SK-N-SH (cell line): ENCODE data around the gene HAUS7. TPM values are rescaled to one million over a fixed set of nuclear protein-coding genes. Genes with fewer than 3 reads are reported as not detected.

Experiments used
- CTCF ChIA-PET: fragments of 300-600, 350-600 bp; formaldehyde crosslinking; extraction: SDS; loops from one replicate; lab custom pipeline; 2021; lab: Yijun Ruan, JAX
- POLR2A ChIA-PET: fragments of 350-600 bp; sonication (Branson Sonifier 250); formaldehyde crosslinking; extraction: SDS; loops from one replicate; lab custom pipeline; 2020; ENCODE audit warnings: antibody characterized with exemption, inconsistent platforms; lab: Yijun Ruan, JAX
- DNase-seq: peaks from one replicate; pipeline ENCODE4 v3.0.0; 2012
- H2AFZ ChIP-seq: fragments of 200-600 bp; sonication (generic); 2 replicates; pipeline ENCODE4 v1.8.1; 2016; ENCODE audit warnings: antibody characterized with exemption, mild to moderate bottlenecking, low read depth
- H3F3A ChIP-seq: fragments of 200-600 bp; sonication (generic); replicated peaks from 2 replicates; pipeline ENCODE3; 2016; ENCODE audit warnings: antibody characterized with exemption, mild to moderate bottlenecking; ENCODE audit not compliant: insufficient read depth
- H3K27ac ChIP-seq, 2 experiments: fragments of 200-500 bp in 1 of 2; fragments of 200-600 bp in 1 of 2; sonication (Bioruptor generic) in 1 of 2; sonication (generic), shearing (Covaris generic) in 1 of 2; 2 replicates each; pipeline versions ENCODE4 v1.5.1 to v1.6.1; 2014 to 2016; ENCODE audit warnings: low read depth in 2 of 2, inconsistent platforms in 1 of 2, low read length in 1 of 2, mild to moderate bottlenecking in 1 of 2, mixed read lengths in 1 of 2
- H3K27me3 ChIP-seq: fragments of 200-600 bp; sonication (generic), shearing (Covaris generic); 2 replicates; pipeline ENCODE4 v1.6.1; 2016; ENCODE audit warnings: mixed run types; ENCODE audit not compliant: insufficient read depth
- H3K36me3 ChIP-seq, 2 experiments: fragments of 200-500 bp in 1 of 2; fragments of 200-600 bp in 1 of 2; sonication (Bioruptor generic) in 1 of 2; sonication (generic) in 1 of 2; replicated peaks in 1 of 2; 2 replicates each; pipeline versions ENCODE3 to v1.5.1; 2014 to 2016; ENCODE audit warnings: low read length in 1 of 2, mild to moderate bottlenecking in 1 of 2; ENCODE audit not compliant: insufficient read depth in 2 of 2, control insufficient read depth in 1 of 2
- H3K4me1 ChIP-seq, 2 experiments: fragments of 200-500 bp in 1 of 2; fragments of 200-600 bp in 1 of 2; sonication (Bioruptor generic) in 1 of 2; sonication (generic), shearing (Covaris generic) in 1 of 2; 2 replicates each; pipeline versions ENCODE4 v1.5.1 to v1.6.1; 2014 to 2016; ENCODE audit warnings: low read depth in 1 of 2, low read length in 1 of 2, mixed run types in 1 of 2; ENCODE audit not compliant: insufficient read depth in 2 of 2, control insufficient read depth in 1 of 2
- H3K4me2 ChIP-seq: fragments of 200-600 bp; sonication (generic), shearing (Covaris generic); 2 replicates; pipeline ENCODE4 v1.6.1; 2017; ENCODE audit warnings: mixed run types
- H3K4me3 ChIP-seq, 2 experiments: fragments of 200-500 bp in 1 of 2; fragments of 200-600 bp in 1 of 2; sonication (Bioruptor generic) in 1 of 2; sonication (generic), shearing (Covaris generic) in 1 of 2; 2 replicates each; pipeline versions ENCODE4 v1.5.1 to v1.8.1; 2014 to 2016; ENCODE audit warnings: low read depth in 2 of 2, inconsistent platforms in 1 of 2, low read length in 1 of 2, mild to moderate bottlenecking in 1 of 2, mixed read lengths in 1 of 2, moderate library complexity in 1 of 2
- H3K79me2 ChIP-seq: fragments of 200-600 bp; sonication (generic); 2 replicates; pipeline ENCODE4 v1.8.1; 2017; ENCODE audit warnings: mild to moderate bottlenecking; ENCODE audit not compliant: insufficient read depth
- H3K9ac ChIP-seq: fragments of 200-600 bp; sonication (generic); 2 replicates; pipeline ENCODE4 v1.6.1; 2017; ENCODE audit warnings: mixed run types
- H3K9me2 ChIP-seq: fragments of 200-600 bp; sonication (generic); 2 replicates; pipeline ENCODE4 v1.6.1; 2017; ENCODE audit warnings: mixed run types
- H3K9me3 ChIP-seq: fragments of 200-600 bp; sonication (generic); 2 replicates; pipeline ENCODE4 v1.6.1; 2017; ENCODE audit warnings: mixed run types, mild to moderate bottlenecking, moderate library complexity
- H4K20me1 ChIP-seq: fragments of 200-600 bp; sonication (generic); 2 replicates; pipeline ENCODE4 v1.6.1; 2017; ENCODE audit warnings: mild to moderate bottlenecking, mixed run types; ENCODE audit not compliant: insufficient read depth
- CHD2 ChIP-seq: fragments of 150-350 bp; IDR thresholded peaks from 2 replicates; pipeline ENCODE4 v1.6.1; 2018; ENCODE audit warnings: low read length; ENCODE audit not compliant: partially characterized antibody
- CTCF ChIP-seq: fragments of 200-600 bp; sonication (generic); IDR thresholded peaks from 2 replicates; pipeline ENCODE4 v1.6.1; 2017; ENCODE audit warnings: antibody characterized with exemption, mild to moderate bottlenecking, moderate library complexity
- ELF1 ChIP-seq: IDR thresholded peaks from 2 replicates; pipeline ENCODE4 v1.4.0; 2012
- EP300 ChIP-seq, 2 experiments: IDR thresholded peaks; 2 replicates each; pipeline versions ENCODE4 v1.4.0 to v1.6.1; 2012; ENCODE audit warnings: borderline replicate concordance in 1 of 2, low read depth in 1 of 2, low read length in 1 of 2
- EZH2phosphoT487 ChIP-seq: fragments of 200-600 bp; sonication (generic); IDR thresholded peaks from 2 replicates; pipeline ENCODE4 v1.6.1; 2017; ENCODE audit warnings: low read depth, mixed run types, mild to moderate bottlenecking, antibody characterized with exemption, moderate library complexity, borderline replicate concordance
- FOXJ3 ChIP-seq: sonication (generic); formaldehyde crosslinking; IDR thresholded peaks from 2 replicates; pipeline ENCODE4 v1.5.1; 2020; ENCODE audit warnings: mild to moderate bottlenecking, missing genetic modification reagents
- FOXM1 ChIP-seq: IDR thresholded peaks from 2 replicates; pipeline ENCODE4 v1.4.0; 2012; ENCODE audit warnings: low read depth, mild to moderate bottlenecking
- GABPA ChIP-seq: IDR thresholded peaks from 2 replicates; pipeline ENCODE4 v1.4.0; 2012; ENCODE audit warnings: low read depth, mild to moderate bottlenecking
- IRF3 ChIP-seq: fragments of 150-350 bp; IDR thresholded peaks from 2 replicates; pipeline ENCODE4 v1.6.1; 2016; ENCODE audit warnings: mild to moderate bottlenecking, low read depth, low read length
- JUND ChIP-seq: IDR thresholded peaks from 2 replicates; pipeline ENCODE4 v1.4.0; 2012
- MEF2A ChIP-seq: IDR thresholded peaks from 2 replicates; pipeline ENCODE4 v1.4.0; 2012; ENCODE audit warnings: low read depth, borderline replicate concordance
- MXI1 ChIP-seq: IDR thresholded peaks from 2 replicates; pipeline ENCODE4 v1.6.1; 2012; ENCODE audit warnings: mild to moderate bottlenecking, low read depth, low read length, improper control_type of control experiment
- NFIC ChIP-seq: IDR thresholded peaks from 2 replicates; pipeline ENCODE4 v1.4.0; 2012; ENCODE audit warnings: borderline replicate concordance
- POLR2AphosphoS5 ChIP-seq: IDR thresholded peaks from 2 replicates; pipeline ENCODE4 v1.6.1; 2012; ENCODE audit warnings: low read depth, low read length
- RAD21 ChIP-seq: IDR thresholded peaks from 2 replicates; pipeline ENCODE4 v1.6.1; 2012; ENCODE audit warnings: mild to moderate bottlenecking, low read length
- RFX5 ChIP-seq: IDR thresholded peaks from 2 replicates; pipeline ENCODE4 v1.6.1; 2012; ENCODE audit warnings: mild to moderate bottlenecking, improper control_type of control experiment, low read length
- SMC3 ChIP-seq: IDR thresholded peaks from 2 replicates; pipeline ENCODE4 v1.6.1; 2012; ENCODE audit warnings: low read depth, low read length, improper control_type of control experiment
- TAF1 ChIP-seq: IDR thresholded peaks from 2 replicates; pipeline ENCODE4 v1.6.1; 2012; ENCODE audit warnings: low read depth, mild to moderate bottlenecking, low read length, moderate library complexity, borderline replicate concordance
- TCF12 ChIP-seq: IDR thresholded peaks from 2 replicates; pipeline ENCODE4 v1.4.0; 2012
- USF2 ChIP-seq: fragments of 150-350 bp; IDR thresholded peaks from 2 replicates; pipeline ENCODE4 v1.6.1; 2017; ENCODE audit warnings: antibody characterized with exemption, low read length, low read depth, borderline replicate concordance
- YY1 ChIP-seq: IDR thresholded peaks from 2 replicates; pipeline ENCODE4 v1.4.0; 2012; ENCODE audit warnings: low read depth, mild to moderate bottlenecking
- ZBTB33 ChIP-seq: IDR thresholded peaks from 2 replicates; pipeline ENCODE4 v1.4.0; 2012; ENCODE audit warnings: low read depth, borderline replicate concordance
- WGBS: methylation state at CpG from one replicate; pipeline ENCODE4 v1.1.6; 2017; ENCODE audit warnings: low lambda C conversion rate; 5-methylcytosine and 5-hydroxymethylcytosine counted together
- polyA plus RNA-seq, 3 experiments: library from polyadenylated mRNA; depleted of rRNA; stranded (reverse); fragments of >200 nt; gene quantifications; 2 replicates each; pipeline ENCODE4 v1.2.3, GENCODE V29; 2012

HAUS7 gene
- polyA plus RNA-seq, 1 of the 3 experiments (the other 2 are of a cell fraction) = 39.7 TPM

- Histone ChIP-seq H2AFZ (no peak overlapping the region), H3K27me3 (peaks cover 19% of the 10 kb centered on the region), H3K79me2 (no peaks in the 10 kb centered on the region), H3K27ac (no peak overlapping the region), H3K4me3 (no peak overlapping the region), H4K20me1 (no peaks in the 10 kb centered on the region), H3K4me1 (peaks cover 0 to 7% of the 10 kb centered on the region in 2 experiments; a peak in 1 of 4 replicates), H3K36me3 (no peaks in the 10 kb centered on the region), H3K9ac (no peak overlapping the region), H3K9me2 (no peaks in the 10 kb centered on the region), H3F3A (no peaks in the 10 kb centered on the region), H3K9me3 (no peaks in the 10 kb centered on the region), H3K4me2 (no peak overlapping the region)
- 18% methylated on average over 2 of the region's 11 CpGs for WGBS
- TF ChIP-seq USF2 (no peak), SMC3 (no peak), MEF2A (no peak), FOXM1 (no peak), TAF1 (no peak), GABPA (no peak), FOXJ3 (no peak), ZBTB33 (no peak), ELF1 (no peak), MXI1 (no peak), YY1 (no peak), JUND (no peak), TCF12 (no peak)
- no peak for DNase-seq
- ChIA-PET CTCF (interaction anchor here (0.8 to 1.2 kb wide), 4 partner anchors 14 to 454 kb away, joined by 3 read pairs; partner anchors contain the start of gene TREX2), POLR2A (no interaction called here)
Measured at GRCh38 chrX:153413731-153414130, 56.6 kb downstream of the HAUS7 start.

- Histone ChIP-seq H3K27me3 (peaks cover 19% of the 10 kb centered on the region), H3K36me3 (no peaks in the 10 kb centered on the region), H3K4me2 (no peak overlapping the region), H4K20me1 (no peaks in the 10 kb centered on the region), H3K27ac (no peak overlapping the region), H3K9ac (no peak overlapping the region), H3F3A (no peaks in the 10 kb centered on the region), H2AFZ (no peak overlapping the region), H3K79me2 (no peaks in the 10 kb centered on the region), H3K9me3 (no peaks in the 10 kb centered on the region), H3K9me2 (no peaks in the 10 kb centered on the region), H3K4me3 (no peak overlapping the region), H3K4me1 (peaks cover 0 to 7% of the 10 kb centered on the region in 2 experiments; a peak in 1 of 4 replicates)
- WGBS = 57% methylated on average over 8 of the region's 23 CpGs
- ChIA-PET POLR2A (no interaction called here), CTCF (interaction anchor here (0.8 to 1.2 kb wide), 5 partner anchors 14 to 454 kb away, joined by 3 to 4 read pairs (median 3); partner anchors contain the start of gene TREX2)
- DNase-seq = peak; percentile 48
- TF ChIP-seq SMC3 (no peak), RFX5 (no peak), NFIC (no peak), EZH2phosphoT487 (no peak), CTCF (peak; percentile 24; the same call in 1 of the 2 replicates), EP300 (IDR thresholded peaks at IDR 0.05; ENCODE audit: borderline replicate concordance in 1 of 2, low read depth in 1 of 2, low read length in 1 of 2) (no peak), CHD2 (no peak), IRF3 (no peak), GABPA (no peak), RAD21 (peak; percentile 43; the same call in 1 of the 2 replicates), POLR2AphosphoS5 (no peak)
Measured at GRCh38 chrX:153412746-153413720, 57.3 kb downstream of the HAUS7 start.
